ENCODE data around the gene CXCL11. TPM values are rescaled to one million over a fixed set of nuclear protein-coding genes. Genes with fewer than 3 reads are reported as not detected.

The CXCL11 gene
- total and polyA plus RNA-seq, 9 of the 15 experiments (the other 6 are each of a cell fraction or from before 2014, with no cell fraction given), result 2.1 to 9.1 (median 4.5) TPM

GRCh38 chr4:76083386-76083988, 47.6 kb upstream of the CXCL11 start:
- no peaks in the 10 kb centered on the region for H4K20me1 ChIP-seq (replicated peaks; ENCODE audit: control insufficient read depth, insufficient read depth, low read length)
- H3K27ac ChIP-seq (ENCODE audit: extremely low read depth, low read depth, low read length), result no peak overlapping the region
- no peaks in the 10 kb centered on the region for H3K9me3 ChIP-seq (replicated peaks; ENCODE audit: control insufficient read depth, insufficient read depth, low read depth, low read length)
- H3K9me1 ChIP-seq (ENCODE audit: control insufficient read depth, insufficient read depth, low read length), result no peaks in the 10 kb centered on the region
- ATAC-seq (no peak), FAIRE-seq (no peak), DNase-seq (ENCODE audit: extremely low read depth in 1 of 4, low spot score in 3 of 4) (no peak)
- H3K4me3 ChIP-seq, result no peak overlapping the region
- no peak overlapping the region; the same call in 1 of the 2 replicates for H2AFZ ChIP-seq (ENCODE audit: low read depth, low read length)
- intact Hi-C loops (cut with micrococcal nuclease) (no loop called here), in situ Hi-C loops (cut with MboI) (no loop called here)
- no peaks in the 10 kb centered on the region for H3K79me2 ChIP-seq (ENCODE audit: control insufficient read depth, insufficient read depth, low read length)
- no TSS peak for BruUV-seq (replicated peaks)
- H3K4me2 ChIP-seq (ENCODE audit: insufficient read depth, low read length), result no peak overlapping the region
- ChIA-PET POLR2A (interaction anchor here (1.3 kb wide), 1 partner anchor 25 kb away, joined by 4 read pairs; no protein-coding TSS in a partner anchor), CTCF (ENCODE audit: low intra/inter-chr PET ratio) (no interaction called here)
- H3K36me3 ChIP-seq (ENCODE audit: control insufficient read depth, insufficient read depth, low read length), result no peaks in the 10 kb centered on the region
- H3K4me1 ChIP-seq (replicated peaks in 1 of 2; ENCODE audit: control insufficient read depth in 2 of 2, insufficient read depth in 2 of 2, low read length in 2 of 2), result peaks cover 0 to 3% of the 10 kb centered on the region in 2 experiments; a peak in 2 of 5 replicates
- WGBS (ENCODE audit: insufficient coverage, low coverage, missing lambda C conversion rate), result 39% methylated on average over 3 of the region's 3 CpGs
- H3K27me3 ChIP-seq (ENCODE audit: control insufficient read depth in 2 of 2, insufficient read depth in 2 of 2, low read length in 2 of 2), result no peaks in the 10 kb centered on the region
- no peak overlapping the region for H3K9ac ChIP-seq (ENCODE audit: insufficient read depth in 1 of 2, low read depth in 2 of 2, low read length in 2 of 2)
- TF ChIP-seq ZBTB40 (IDR thresholded peaks at IDR 0.05) (no peak), ZBTB40 (CRISPR knock-in tag; IDR thresholded peaks at IDR 0.05) (no peak), ARID3A (IDR thresholded peaks at IDR 0.05; ENCODE audit: borderline replicate concordance, low read depth, low read length) (no peak), ZNF449 (CRISPR knock-in tag; IDR thresholded peaks at IDR 0.05) (no peak), JUNB (CRISPR knock-in tag; conservative IDR thresholded peaks at IDR 0.05) (no peak), ZSCAN29 (IDR thresholded peaks at IDR 0.05) (no peak), CCAR2 (IDR thresholded peaks at IDR 0.05; ENCODE audit: low read depth, low read length) (no peak), HMG20B (CRISPR knock-in tag; IDR thresholded peaks at IDR 0.05) (no peak), SNAPC5 (CRISPR knock-in tag; IDR thresholded peaks at IDR 0.05) (no peak)
